HG03342 (cell line): ENCODE results near the gene ACBD4.

Experiments
- ATAC-seq: cut with Tn5 transposase; IDR thresholded peaks from one replicate; pipeline ENCODE4 v1.9.1; 2021; ENCODE audit warnings: mild to moderate bottlenecking, moderate library complexity; ENCODE audit not compliant: unreplicated experiment

The ACBD4 gene

DNA sequence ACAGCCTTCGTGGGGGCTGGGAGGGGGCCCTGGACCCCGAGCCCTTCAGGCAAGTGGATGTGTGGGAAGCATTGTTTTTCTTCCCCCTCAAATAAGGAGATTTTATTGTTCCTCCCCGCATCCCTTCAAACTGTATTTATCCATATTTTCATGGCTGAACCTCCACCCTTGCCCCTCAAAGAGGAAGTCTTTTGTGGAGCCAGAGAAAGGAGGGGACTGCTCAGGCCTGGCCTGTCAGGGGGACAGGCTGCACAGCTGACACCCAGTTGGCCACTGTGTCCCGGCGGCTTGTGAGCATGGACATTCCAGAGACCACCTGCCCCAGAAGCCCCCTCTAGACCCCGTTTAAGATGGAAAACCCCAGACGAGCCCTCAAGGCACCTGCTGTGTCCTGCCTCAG lies 42.1 kb downstream of the ACBD4 start:
- ATAC-seq = no peak

DNA sequence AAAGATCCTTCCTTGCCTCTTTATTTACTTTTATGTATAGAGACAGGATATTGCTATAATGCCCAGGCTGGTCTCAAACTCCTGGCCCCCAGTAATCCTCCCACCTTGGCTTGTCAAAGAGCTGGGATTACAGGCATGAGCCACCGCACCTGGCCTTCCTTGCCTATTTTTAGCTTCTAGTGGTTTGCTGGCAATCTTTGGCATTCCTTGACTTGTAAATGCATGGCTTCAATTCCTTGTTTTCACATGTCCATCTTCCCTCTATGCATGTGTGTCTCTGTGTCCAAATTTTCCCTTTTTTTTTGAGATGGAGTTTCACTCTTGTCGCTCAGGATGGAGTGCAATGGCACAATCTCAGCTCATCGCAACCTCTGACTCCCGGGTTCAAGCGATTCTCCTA lies 48.7 kb downstream of the ACBD4 start:
- ATAC-seq = no peak

DNA sequence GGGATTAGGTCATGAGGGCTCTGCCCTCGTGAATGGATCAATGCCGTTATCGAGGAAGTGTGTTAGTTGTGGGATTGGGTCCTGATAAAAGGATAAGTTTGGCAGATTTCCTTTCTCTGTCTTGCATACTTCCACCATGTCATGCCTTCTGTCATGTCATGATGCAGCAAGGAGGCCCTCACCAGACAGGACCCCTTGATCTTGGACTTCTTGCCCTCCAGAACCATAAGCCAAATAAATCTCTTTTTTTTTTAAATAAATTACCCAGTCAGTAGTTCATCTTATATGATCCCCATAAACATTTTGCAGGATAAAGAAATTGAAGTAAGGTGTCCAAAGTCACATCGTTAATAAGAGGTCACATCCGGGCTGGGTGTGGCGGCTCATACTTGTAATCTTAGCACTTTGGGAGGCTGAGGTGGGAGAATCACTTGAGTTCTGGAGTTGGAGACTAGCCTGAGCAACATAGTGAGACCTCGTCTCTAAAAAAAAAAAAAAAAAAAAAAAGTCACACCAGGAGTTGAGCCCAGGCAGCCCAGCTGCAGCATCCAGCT lies 51.4 kb downstream of the ACBD4 start:
- no peak for ATAC-seq

DNA sequence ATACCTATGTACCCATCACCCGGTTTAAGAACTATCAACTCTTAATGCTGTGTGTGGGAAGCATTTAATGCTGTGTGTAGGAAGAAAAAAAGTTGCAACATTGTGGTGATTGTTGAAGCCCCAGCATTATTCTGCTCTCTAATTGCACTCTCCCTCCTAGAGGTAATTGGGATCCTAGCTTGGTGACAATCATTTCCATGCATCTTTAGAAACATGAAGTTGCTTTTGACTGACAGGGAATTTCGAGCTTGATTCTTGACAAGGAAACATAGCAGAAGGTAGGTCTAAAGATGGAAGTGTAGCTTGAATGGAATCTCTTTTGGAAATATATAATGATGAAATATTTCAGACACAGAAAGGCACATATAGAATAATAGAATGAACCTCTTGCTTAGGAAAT lies 53.5 kb downstream of the ACBD4 start:
- ATAC-seq = no peak

DNA sequence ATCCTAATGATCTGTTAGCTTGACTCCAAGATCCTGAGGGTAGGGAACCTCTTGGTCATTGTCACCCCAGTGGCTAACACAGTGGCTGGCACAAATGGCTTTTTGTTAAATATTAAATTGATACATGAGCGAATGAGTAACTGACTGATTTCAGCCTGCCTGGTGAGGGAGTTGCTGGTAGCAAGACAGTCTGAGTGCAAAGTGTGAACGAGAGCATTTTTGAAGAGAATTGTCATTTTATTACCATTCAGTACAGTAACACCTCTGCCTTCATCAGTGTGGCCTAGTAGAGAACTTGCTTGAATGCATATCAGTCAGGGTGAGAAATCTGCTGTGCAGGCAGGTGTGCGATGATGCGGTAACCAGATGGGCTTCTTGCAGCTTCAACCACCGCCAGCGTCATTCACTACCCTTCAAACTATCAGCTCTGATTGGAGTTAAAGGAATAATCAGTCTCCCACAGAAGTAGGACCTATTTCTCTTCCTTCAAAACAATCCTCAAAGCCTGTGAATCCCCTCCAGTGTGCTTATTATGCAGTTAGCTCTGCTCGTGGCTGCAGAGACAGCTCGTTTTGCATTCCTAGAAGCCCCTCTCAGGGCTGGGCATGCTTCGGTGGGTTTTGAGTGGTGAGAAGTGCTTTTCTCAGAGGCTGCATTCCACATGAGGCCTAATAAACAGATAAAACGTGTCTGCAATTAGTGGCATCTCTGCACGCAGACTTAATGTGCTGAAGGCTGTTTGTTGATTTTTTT lies 55.2 kb downstream of the ACBD4 start:
- ATAC-seq = no peak
